ENCODE data around the gene CEBPE. TPM values are rescaled to one million over a fixed set of nuclear protein-coding genes. Genes with fewer than 3 reads are reported as not detected.
A peak's percentile ranks its signal among the peaks of the same experiment; 100 is the strongest.

The CEBPE gene
- total RNA-seq, 2 donors from 2014 or later, result not detected

GRCh38 chr14:23137813-23138535 lies 18.9 kb upstream of the CEBPE start:
- Mint-ChIP-seq H3K4me3 (no peak overlapping the region), H3K4me1 (ENCODE audit: low read depth in 2 of 2) (no peaks in the 10 kb centered on the region), H3K27ac (no peak overlapping the region), H3K9me3 (no peaks in the 10 kb centered on the region), H3K27me3 (peaks cover 2 to 5% of the 10 kb centered on the region in 2 donors), H3K36me3 (no peaks in the 10 kb centered on the region)
- DNase-seq (ENCODE audit: low spot score) (no peak), ATAC-seq (peak in 1 of 2 donors; percentile 8)

DNA sequence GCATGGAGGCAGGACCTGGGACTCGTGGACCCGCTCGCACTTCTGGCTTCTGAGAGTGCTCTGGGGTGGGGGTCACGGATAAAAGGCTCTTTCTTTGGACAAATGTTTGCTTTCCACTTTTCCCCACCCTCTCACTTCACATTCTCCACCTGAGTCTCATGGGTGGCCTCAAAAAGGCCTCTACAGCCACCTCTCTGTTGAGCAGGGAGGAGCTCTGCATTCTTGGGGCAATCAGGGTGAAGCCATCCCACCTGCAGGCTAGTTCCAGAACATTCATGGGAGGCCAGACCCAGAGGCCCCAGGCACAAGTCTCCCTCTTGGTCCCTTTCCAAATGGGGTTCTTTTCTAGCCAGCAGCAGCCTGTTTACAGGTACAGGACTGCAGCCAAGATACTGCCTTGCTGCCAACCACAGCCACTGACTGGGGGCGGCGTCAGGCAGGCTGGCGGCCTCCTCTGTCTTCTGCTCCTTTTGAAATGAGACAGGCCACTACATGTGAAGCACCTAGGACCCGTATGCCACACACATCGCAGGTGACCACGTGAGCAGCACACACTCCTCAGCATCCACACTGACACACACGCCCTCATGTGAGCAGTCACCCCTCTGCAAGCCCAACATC lies 18.2 kb upstream of the CEBPE start:
- Mint-ChIP-seq H3K4me3 (no peak overlapping the region), H3K27me3 (peaks cover 2 to 5% of the 10 kb centered on the region in 2 donors), H3K9me3 (no peaks in the 10 kb centered on the region), H3K36me3 (no peaks in the 10 kb centered on the region), H3K4me1 (ENCODE audit: low read depth in 2 of 2) (no peaks in the 10 kb centered on the region), H3K27ac (no peak overlapping the region)
- ATAC-seq (peak; percentile 6 to 44), DNase-seq (ENCODE audit: low spot score) (no peak)

GRCh38 chr14:23136566-23137133 lies 17.6 kb upstream of the CEBPE start:
- no peaks in the 10 kb centered on the region for H3K36me3 Mint-ChIP-seq
- H3K4me1 Mint-ChIP-seq (ENCODE audit: low read depth in 2 of 2), result no peaks in the 10 kb centered on the region
- no peak overlapping the region for H3K27ac Mint-ChIP-seq
- H3K27me3 Mint-ChIP-seq, result peaks cover 2 to 5% of the 10 kb centered on the region in 2 donors
- no peak overlapping the region for H3K4me3 Mint-ChIP-seq
- no peak for ATAC-seq
- DNase-seq (ENCODE audit: low spot score), result no peak
- no peaks in the 10 kb centered on the region for H3K9me3 Mint-ChIP-seq

DNA sequence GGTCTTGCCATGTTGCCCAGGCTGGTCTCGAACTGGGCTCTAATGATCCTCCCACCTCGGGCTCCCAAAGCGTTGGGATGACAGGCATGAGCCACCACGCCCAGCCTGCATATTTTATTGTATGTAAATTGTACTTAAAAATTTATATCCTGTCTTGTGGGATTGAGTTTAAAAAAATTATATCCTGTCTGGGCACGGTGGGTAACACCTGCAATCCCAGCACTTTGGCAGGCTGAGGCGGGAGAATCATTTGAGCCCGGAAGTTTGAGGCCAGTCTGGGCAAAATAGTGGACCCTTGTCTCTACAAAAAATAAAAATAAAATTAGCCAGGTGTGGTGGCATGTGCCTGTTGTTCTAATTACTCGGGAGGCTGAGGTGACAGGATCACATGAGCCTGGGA lies 13.9 kb upstream of the CEBPE start:
- Mint-ChIP-seq H3K4me1 (ENCODE audit: low read depth in 2 of 2) (no peaks in the 10 kb centered on the region), H3K4me3 (no peak overlapping the region), H3K27me3 (peaks cover 10 to 20% of the 10 kb centered on the region in 2 donors), H3K27ac (no peak overlapping the region), H3K9me3 (no peaks in the 10 kb centered on the region), H3K36me3 (no peaks in the 10 kb centered on the region)
- DNase-seq (ENCODE audit: low spot score) (peak; percentile 18), ATAC-seq (no peak)

DNA sequence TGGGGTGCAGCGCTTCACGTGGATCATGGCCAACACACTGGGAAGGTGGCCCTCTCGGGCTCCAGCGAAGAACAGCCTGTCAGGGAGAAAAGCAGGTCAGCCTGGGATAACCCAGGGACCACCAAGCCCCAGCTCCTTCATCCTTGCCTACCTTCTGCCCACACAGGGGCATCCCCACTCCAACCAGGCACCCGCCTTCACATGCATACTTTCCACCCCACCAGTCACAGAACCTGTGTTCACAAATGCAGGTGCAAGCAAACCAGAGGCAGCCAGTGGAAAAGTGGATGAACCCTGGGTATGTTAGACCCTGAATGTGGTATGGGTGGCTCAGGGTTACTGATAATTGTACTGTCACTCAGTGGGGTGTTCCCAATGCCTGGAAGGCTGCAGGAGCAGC lies 12.4 kb upstream of the CEBPE start:
- Mint-ChIP-seq H3K9me3 (no peaks in the 10 kb centered on the region), H3K27ac (no peak overlapping the region), H3K4me1 (ENCODE audit: low read depth in 2 of 2) (no peaks in the 10 kb centered on the region), H3K27me3 (peaks cover 10 to 20% of the 10 kb centered on the region in 2 donors), H3K36me3 (no peaks in the 10 kb centered on the region), H3K4me3 (no peak overlapping the region)
- no peak for ATAC-seq
- peak; percentile 25 for DNase-seq (ENCODE audit: low spot score)

DNA sequence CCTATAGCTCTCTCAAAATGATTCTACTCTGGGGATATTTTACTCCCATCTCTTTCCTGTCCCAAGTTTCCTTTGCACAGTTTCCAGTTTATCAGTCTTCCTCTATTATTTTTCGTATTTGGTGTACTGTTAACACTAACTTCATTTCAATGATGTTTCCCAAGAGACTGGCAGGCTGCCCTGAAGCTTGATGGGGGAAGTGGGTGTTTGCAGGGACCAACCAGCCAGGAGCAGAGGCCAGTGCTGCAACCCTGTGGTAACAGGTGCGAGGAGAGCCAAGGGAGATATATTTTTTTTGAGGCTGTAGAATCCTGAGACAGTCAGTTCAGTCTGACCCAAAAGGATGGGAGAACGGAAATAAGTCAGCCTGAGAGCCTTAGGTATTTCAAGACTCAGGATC lies 11.8 kb upstream of the CEBPE start:
- Mint-ChIP-seq H3K36me3 (no peaks in the 10 kb centered on the region), H3K27ac (no peak overlapping the region), H3K4me3 (no peak overlapping the region), H3K9me3 (no peaks in the 10 kb centered on the region), H3K27me3 (peaks cover 10 to 16% of the 10 kb centered on the region in 2 donors), H3K4me1 (ENCODE audit: low read depth in 2 of 2) (no peaks in the 10 kb centered on the region)
- ATAC-seq, result no peak
- DNase-seq (ENCODE audit: low spot score), result no peak

GRCh38 chr14:23129759-23130316 lies 10.8 kb upstream of the CEBPE start:
- no peak overlapping the region for H3K27ac Mint-ChIP-seq
- no peaks in the 10 kb centered on the region for H3K9me3 Mint-ChIP-seq
- DNase-seq (ENCODE audit: low spot score) (no peak), ATAC-seq (no peak)
- peaks cover 10 to 16% of the 10 kb centered on the region in 2 donors for H3K27me3 Mint-ChIP-seq
- no peak overlapping the region for H3K4me3 Mint-ChIP-seq
- H3K4me1 Mint-ChIP-seq (ENCODE audit: low read depth in 2 of 2), result no peaks in the 10 kb centered on the region
- no peaks in the 10 kb centered on the region for H3K36me3 Mint-ChIP-seq

DNA sequence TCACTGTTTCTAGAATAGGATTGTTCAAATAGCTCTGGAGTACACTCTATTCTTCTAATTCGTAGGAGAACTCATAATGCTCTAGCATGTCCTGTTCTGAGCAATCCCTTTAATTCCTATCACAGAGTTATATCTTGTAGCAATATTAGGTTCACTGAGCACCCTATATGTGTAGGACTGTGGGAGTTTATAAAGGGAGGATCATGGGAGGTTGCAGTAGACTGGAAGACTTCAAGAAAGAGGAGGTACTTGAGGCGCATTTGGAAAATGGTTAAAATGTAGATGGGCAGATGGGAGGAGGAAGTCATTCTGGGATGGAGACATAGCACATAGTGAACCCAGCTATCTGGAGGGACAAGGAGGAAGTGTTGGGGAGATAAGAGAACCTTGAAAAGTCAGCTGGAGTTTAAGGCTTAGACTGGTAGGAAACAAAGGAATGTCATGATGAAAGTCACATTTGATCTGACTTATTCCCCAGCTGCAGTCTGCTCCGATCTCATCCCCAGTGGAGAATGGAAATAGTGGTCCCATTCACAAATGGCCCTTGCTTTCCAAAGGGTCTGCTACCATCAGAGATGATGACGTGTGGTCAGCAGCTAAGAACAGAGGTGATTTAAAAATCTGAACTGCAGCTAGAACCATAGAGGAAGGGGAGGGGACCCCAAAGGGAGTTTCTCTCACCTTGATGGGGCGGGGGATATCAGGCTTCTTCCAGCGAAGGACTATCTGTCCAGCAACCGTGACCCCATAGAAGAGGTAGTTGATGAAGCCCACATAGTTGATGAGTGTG lies 10.1 kb upstream of the CEBPE start:
- ATAC-seq (no peak), DNase-seq (ENCODE audit: low spot score) (peak; percentile 53)
- H3K27ac Mint-ChIP-seq, result no peak overlapping the region
- H3K4me3 Mint-ChIP-seq, result no peak overlapping the region
- H3K9me3 Mint-ChIP-seq, result no peaks in the 10 kb centered on the region
- H3K36me3 Mint-ChIP-seq, result no peaks in the 10 kb centered on the region
- H3K4me1 Mint-ChIP-seq (ENCODE audit: low read depth in 2 of 2), result no peaks in the 10 kb centered on the region
- H3K27me3 Mint-ChIP-seq, result peaks cover 10 to 16% of the 10 kb centered on the region in 2 donors

- Mint-ChIP-seq H3K27ac (peak overlapping the region in 1 of 2 donors; percentile 31), H3K4me3 (no peak overlapping the region), H3K9me3 (no peaks in the 10 kb centered on the region), H3K36me3 (no peaks in the 10 kb centered on the region), H3K4me1 (ENCODE audit: low read depth in 2 of 2) (no peaks in the 10 kb centered on the region), H3K27me3 (peaks cover 12 to 16% of the 10 kb centered on the region in 2 donors)
- peak; percentile 44 for DNase-seq (ENCODE audit: low spot score)
- ATAC-seq, result no peak
Observed at GRCh38 chr14:23127861-23128260, 8.8 kb upstream of the CEBPE start.

- Mint-ChIP-seq H3K4me3 (no peak overlapping the region), H3K27me3 (peaks cover 13 to 16% of the 10 kb centered on the region in 2 donors), H3K27ac (no peak overlapping the region), H3K9me3 (no peaks in the 10 kb centered on the region), H3K36me3 (no peaks in the 10 kb centered on the region), H3K4me1 (ENCODE audit: low read depth in 2 of 2) (no peaks in the 10 kb centered on the region)
- no peak for ATAC-seq
- DNase-seq (ENCODE audit: low spot score), result no peak
Observed at GRCh38 chr14:23126548-23127278, 7.7 kb upstream of the CEBPE start.

DNA sequence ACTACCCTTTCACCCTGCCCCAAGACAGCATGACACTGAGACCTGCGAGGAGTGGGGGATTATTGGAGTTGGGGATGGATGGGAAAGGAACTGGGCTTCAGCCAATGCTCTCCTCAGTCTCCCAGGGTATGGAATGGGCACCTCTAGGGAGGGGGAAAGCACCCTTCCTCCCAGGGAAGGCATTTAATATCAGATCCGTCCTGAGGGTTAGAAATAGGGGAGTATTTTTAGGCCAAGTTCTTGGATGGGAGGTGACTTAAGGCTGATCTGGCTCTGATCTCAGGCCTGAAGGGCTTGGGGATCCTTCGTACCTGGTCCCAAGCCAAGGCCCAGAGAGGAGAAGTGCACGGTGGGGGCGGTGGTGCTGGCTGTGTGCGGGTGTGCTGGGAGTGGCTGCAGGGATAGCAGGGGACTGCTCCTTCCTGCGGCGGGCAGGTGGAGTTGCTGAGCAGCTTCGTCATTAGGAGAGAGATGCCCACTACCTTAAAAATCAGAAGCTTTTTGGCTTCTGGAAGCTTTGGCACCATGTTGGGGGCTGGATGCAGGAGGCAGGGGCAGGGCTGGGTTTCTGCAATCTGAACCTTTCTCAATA lies 7.0 kb upstream of the CEBPE start:
- DNase-seq (ENCODE audit: low spot score) (no peak), ATAC-seq (no peak)
- Mint-ChIP-seq H3K27me3 (peaks cover 13% of the 10 kb centered on the region in 2 donors), H3K9me3 (no peaks in the 10 kb centered on the region), H3K4me3 (no peak overlapping the region), H3K27ac (no peak overlapping the region), H3K36me3 (no peaks in the 10 kb centered on the region), H3K4me1 (ENCODE audit: low read depth in 2 of 2) (peaks cover 6 to 7% of the 10 kb centered on the region in 2 donors)

DNA sequence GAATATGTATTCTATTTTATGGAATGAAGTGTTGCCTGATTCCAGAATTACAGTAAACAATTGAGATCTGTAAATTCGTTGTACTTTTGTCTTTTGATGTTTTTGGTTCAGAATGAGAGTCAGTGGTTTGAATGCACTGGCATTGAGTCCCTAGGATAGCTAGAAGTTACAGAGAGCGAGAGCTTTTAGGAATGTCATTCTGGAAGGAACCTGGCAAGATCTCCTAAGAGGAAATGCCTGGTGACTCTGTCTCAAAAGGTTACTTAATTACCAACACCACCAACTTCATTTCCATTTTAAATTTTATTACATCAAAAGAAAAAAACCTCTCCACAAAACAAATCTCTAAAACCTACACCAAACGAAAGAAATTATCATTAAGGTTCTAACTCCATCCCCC lies 6.0 kb upstream of the CEBPE start:
- Mint-ChIP-seq H3K4me3 (no peak overlapping the region), H3K36me3 (no peaks in the 10 kb centered on the region), H3K27ac (no peak overlapping the region), H3K4me1 (ENCODE audit: low read depth in 2 of 2) (peaks cover 12 to 15% of the 10 kb centered on the region in 2 donors), H3K9me3 (no peaks in the 10 kb centered on the region), H3K27me3 (peaks cover 7 to 8% of the 10 kb centered on the region in 2 donors)
- no peak for DNase-seq (ENCODE audit: low spot score)
- ATAC-seq, result no peak
